GM19467 (cell line): ENCODE measurements around the gene SERINC5.
"Not testable (repeated sequence)": the region's sequence is repeated elsewhere in the genome, so short reads cannot be mapped to it uniquely, and the experiment has no call there.

Experiments
- ATAC-seq: cut with Tn5 transposase; IDR thresholded peaks from one replicate; pipeline ENCODE4 v1.9.1; 2021; ENCODE audit warnings: mild to moderate bottlenecking, moderate library complexity; ENCODE audit not compliant: unreplicated experiment

The SERINC5 gene

DNA sequence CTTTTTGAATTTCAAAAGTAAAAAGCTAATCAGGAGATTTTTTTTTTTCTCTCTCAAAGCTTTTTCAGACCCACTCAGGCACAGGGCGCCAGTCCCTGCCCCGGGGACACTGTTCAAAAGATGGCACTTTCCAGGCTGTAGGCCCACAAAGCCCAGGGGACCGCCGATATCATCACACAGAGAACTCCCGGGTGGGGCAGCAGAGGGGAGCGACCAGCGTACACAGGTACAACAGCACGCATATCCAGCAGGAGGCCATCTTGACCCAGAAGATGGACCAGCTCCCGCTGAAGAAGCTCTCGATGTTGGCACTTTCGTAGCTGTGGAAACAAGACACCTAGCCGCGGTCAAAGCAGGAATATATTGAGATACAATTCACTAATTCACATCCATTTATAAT, 112.4 kb downstream of the SERINC5 start:
- no peak for ATAC-seq

DNA sequence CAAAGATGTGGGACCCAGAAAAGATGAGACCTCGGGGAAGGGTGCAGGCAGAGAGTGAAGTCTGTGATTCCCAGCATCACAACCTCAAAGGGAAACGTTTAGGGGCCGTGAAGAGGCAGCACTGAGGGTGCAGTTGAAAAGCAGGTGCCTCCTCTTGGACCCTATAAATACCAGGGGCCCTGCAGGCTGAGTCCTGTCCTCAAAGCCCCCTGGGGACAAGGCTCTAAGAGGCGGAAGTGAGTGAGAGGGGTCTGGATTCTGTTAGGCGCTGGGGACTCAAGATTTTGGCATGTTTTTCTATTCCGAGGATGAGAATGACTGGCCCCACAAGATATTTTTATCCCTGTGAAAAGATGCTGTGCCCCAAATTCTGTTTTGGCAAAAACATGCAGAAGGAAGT, 112.9 kb downstream of the SERINC5 start:
- ATAC-seq, result no peak

DNA sequence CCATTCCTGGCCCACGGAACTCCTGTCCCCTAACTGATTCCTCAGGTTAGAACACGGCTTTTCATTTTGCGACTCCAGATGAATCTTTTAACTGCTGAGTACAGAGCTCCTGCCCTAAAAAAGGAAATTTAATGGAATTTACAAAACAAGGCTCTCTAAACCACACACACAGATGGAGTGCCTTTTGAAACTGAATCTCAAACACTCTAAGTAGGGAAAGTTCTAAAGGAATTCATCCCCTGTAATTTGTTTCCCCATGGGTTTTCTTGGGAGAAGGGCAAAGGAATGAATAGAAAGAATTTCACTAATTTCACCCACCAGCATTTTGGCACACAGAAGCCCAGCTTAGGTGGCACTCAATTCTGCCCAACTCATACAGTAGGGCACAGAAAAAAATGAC, 114.2 kb downstream of the SERINC5 start:
- ATAC-seq, result no peak

DNA sequence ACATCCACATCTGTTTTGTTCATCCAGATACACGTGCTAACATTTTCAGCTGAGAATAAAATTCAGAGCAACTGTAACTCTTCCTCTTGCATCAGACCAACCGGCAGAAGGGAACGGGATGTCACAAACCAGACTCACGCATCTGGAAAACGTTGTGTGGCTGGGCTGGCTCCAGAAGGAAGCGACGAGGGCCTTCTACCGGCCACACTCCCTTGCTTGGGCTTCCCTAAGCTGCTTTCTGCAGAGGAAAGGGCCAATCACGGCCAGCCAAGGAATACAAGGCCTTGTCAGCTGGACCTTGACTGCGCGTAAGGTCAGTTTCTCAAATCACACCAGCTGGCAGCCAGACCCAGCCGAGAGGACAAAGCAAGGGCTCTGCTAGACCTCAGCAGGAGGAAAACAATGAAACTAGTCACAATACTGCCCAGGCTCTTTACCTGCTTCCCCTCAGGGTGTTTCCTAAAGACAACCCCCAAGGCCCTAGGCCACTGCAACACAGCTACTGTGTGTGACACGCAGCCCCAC, 114.6 kb downstream of the SERINC5 start:
- no peak for ATAC-seq

DNA sequence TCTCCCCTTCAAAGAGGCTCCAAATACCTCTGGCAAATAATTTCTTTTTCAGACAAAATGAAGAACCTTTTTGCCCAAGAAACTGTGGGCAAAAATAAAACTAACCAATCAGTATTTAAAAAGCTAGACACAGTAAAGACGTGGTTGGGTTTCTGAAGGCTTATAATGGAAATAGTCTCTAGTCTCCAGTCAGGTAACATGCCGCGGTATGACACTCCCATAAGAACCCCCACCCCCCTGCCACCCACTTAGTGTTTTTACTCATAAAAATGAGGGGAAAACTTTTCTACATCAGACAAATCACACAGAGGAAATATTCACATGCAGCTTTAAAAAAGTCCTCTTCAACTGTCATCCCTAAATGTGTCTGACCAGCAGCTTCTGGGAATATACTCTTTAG, 115.4 kb downstream of the SERINC5 start:
- ATAC-seq, result no peak

DNA sequence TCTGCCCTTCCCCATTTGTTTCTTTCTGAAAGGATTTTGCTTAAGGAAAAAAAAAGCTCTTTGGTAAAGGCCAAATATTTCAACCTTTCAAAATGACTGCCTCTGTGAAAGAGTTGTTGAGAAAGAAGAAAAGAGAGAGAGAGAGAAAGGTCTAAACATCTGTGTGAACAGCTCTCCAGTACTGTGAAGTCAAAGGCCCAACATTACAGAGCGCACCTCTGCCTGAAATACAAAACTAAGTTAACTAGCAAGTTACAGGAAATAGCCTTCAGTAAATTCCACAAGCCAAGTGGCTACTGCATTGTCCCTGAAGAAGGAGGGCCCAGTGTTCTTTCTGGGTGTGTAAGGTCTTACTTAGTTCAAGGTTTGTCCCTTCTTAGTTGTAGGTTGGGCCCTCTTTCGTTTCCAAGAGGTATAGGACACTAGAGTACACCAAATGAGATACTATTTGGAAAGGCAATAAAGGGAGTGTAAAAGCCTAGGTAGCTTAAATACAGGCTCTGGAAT, 116.3 kb downstream of the SERINC5 start:
- no peak for ATAC-seq

DNA sequence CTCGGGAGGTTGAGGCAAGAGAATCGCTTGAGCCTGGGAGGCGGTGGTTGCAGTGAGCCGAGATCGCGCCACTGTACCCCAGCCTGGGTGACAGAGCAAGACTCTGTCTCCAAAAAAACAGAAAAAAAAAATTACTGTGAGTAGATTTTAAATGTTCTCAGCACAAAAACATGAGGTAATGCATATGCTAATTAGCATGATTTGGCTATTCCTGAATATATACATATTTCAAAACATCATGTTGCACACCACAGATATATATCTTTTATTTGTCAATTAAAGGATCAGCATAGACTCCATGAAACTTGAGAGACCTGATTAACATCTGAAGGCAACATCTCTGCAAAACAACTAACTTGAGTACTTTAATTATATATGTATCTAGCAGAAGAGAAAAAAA, 117.4 kb downstream of the SERINC5 start:
- ATAC-seq, result no peak

DNA sequence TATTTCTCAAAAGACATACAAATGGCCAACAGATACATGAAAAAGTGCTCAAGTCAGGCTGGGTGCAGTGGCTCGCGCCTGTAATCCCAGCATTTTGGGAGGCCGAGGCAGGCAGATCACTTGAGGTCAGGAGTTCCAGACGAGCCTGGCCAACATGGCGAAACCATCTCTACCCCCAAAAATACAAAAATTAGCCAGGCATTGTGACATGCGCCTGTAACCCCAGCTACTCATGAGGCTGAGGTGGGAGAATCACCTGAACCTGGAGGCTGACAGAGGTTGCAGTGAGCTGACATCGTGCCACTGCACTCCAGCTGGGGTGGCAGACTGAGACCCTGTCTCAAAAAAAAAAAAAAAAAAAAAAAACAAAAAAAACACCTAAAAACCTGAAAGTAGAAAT, 119.0 kb downstream of the SERINC5 start:
- not testable (repeated sequence) for ATAC-seq

DNA sequence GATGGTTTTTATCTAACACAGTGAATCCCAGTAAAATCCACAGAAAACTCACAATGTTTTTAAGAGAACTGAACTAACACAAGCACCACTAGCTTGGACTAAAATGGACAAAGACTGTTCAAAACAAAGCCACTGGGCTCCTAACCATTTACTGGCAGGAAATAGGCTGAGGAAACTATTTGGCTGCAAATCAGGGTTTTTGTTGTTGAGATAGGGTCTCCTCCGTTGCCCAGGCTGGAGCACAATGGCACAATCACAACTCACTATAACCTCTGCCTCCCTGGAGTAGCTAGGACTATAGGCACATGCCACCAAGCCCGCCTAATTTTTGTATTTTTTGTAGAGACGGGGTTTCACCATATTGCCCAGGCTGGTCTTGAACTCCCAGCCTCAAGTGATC, 121.0 kb downstream of the SERINC5 start:
- ATAC-seq, result no peak

DNA sequence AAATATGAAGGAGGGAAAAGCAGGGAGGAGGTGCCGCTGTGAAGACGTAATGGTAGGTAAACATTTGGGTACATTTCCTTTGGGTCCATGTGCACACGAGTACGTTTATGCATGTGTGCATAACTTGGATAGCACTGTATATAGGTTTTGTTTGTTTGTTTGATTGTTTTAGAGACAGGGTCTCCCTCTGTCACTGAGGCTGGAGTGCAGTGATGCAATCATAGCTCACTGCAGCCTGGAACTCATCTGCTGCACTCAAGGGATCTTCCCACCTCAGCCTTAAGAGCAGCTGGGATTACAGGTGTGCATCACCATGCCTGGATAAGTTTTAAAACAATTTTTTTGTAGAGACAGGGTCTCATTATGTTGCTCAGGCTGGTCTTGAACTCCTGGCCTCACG, 126.7 kb downstream of the SERINC5 start:
- no peak for ATAC-seq

DNA sequence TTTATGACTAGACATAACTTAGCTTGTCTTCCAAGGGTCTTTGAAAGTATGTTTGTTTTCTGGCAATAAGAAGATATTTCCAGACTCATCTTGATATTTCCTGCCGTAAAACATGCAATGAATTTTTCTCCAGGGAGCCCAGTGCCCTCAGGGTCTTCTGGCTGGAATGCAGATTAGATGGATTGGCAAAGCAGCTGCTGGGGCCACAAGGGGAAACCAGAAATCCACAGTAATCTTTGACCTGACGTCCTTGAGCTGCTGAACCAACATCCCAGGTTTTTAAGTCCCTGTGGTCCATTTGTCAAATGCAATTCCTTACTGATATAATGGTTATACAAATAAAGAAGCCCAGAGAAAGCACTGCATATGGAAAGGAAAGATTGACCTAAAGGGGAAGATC, 127.7 kb downstream of the SERINC5 start:
- no peak for ATAC-seq

DNA sequence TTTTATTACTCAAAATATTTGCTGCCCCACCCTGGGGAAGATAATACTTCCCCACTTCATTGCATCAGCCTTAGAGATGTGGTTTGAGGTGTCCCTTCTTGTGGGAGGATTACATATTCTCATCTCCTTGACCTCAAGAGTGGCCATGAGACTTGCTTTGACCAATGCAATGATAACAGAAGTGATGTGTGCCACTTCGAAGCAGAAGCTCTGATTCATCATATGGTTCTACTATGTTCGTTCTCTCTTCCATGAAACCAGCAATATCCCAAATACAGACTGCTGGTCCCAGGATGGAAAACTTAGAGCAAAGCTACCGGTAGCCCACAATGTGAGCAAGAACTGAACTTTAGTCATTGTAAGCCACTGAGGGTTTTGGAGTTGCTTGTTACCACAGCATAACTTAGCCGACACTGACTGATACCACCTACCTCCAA, 128.7 kb downstream of the SERINC5 start:
- ATAC-seq, result no peak

DNA sequence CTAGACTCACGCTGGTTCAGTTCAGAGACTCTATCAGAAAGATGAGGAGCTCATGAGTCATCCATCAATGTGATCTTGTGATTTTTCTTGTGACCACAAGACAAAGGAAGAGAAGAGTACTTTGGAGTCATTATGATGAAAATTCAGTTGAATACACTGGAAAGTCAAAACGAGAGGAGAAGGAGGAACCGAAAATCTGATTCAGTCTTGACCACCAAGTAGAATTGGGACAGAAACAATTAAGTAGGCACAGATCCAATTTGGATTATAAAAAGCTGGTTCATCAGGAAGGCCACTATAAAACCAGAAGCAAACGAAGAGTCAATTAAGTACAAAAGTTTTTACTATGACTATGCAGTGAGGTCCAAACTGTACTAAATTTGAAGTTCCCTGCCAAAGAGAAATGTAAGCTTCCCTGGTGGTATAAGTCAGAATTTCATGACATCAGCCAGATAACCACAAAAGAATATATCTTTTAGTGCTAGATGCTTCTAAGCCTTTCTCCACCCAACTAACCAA, 129.8 kb downstream of the SERINC5 start:
- ATAC-seq, result peak; percentile 52

DNA sequence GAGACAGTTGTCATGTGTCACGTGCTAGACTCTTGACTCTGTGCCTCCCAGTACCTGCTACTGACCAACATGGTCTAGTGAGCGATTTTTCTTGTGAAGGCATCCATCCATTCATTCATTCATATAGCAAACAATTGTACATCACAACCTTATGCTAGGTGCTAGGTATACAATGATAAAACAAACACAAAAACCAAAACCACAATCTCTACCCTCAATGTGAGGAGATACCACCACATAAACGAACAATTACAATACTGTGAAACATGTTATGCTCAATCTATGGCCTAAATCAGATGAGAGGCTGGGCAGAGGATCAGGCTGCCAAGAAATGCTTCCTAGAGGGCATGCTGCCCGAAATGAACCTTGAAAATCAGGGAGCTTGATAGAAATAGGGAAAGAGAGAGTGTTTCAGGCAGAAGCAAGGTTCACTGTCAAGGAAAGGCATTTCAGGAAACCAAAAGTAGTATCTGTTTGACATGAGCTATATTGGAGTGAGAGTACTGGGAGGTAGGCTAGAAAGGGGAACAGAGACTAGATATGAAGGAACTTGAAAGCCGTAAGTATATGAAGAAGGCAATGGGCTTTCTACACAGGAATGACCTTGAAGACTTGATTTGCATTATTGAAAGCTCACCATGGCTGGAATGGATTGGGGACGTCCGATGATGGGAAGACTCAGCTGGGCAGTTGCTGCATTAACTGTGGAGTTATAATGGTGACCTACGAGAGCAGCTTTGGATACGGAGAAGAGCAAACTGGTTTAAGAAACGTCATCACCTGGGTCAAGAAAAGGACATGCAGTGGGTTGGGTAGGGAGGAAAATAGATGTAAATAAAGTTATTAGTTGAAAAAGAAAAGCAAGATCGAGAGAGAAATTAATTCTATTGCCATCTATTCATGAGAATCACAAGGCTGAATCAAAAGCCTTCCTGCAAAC, 130.6 kb downstream of the SERINC5 start:
- ATAC-seq, result peak; percentile 59

DNA sequence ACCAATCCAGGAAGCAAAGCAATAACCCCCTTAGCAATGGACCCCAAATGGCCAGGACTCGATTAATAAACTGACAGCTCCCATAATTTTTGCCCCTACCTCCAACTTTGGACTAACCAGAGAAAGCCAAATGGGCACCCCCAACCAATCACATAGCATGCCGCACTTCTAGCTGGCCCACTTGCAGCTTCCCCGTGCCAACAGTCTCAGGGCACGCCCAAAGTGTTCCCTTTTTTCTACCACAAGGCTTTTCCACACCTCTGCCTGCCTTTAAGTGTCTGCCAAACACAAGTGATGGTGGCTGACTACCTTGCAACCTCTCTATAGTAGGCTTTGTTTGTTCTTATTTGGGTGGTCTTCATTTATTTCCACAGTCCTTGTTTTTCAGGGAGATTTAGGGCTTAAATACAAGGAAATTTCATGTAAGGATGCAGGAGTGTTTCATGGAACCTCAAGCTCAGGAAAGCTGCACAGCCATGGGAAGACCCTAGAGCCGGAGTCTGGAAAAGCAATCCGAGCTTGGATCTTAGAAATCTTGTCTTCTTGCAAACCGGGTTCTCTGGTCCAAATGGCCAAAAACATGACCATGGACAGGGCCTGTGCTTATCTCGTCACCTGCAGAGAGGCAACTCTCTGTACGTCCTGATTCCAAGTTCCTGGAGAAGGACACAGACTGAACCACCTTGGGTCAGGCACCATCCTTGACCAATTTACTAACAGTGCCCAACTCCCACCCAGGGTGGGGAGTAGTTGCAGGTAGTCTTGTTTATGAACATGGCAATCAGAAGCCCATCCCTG, 131.5 kb downstream of the SERINC5 start:
- no peak for ATAC-seq

DNA sequence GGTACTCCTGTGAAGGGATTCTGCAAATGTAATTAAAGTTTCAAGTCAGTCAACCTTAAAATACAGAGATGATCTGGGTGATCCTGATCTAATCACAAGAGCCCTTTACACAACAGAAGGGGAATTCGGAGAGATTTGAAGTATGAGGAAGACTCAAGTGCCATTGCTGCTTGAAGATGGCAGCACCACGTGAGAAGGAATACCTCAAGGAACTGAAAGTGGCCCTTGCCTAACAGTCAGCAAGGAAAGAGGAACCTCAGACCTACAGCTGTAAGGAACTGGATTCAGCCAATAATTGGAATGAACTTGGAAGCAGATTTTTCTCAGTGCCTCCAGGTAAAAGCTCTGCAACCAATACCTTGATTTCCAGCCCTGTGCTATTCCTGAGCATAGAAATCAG, 133.3 kb downstream of the SERINC5 start:
- ATAC-seq, result no peak

DNA sequence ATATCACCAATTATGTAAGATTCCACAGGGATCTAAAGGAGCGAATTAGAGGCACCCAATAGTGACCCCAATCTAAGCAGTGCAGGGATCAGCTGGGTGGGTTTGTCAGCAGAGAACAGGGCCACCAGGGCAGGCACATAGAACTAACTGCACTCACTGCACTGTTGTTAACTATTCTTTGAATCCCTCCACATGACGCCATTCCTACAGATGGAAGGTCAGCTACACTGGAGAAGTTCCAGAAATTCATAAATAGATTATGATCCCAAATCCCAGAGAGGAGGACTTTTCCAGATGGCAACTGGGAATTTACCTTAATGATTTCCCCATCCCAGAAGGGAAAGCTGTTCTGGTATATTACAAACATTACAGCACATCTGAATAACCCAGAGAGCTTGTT, 136.5 kb downstream of the SERINC5 start:
- ATAC-seq, result no peak

DNA sequence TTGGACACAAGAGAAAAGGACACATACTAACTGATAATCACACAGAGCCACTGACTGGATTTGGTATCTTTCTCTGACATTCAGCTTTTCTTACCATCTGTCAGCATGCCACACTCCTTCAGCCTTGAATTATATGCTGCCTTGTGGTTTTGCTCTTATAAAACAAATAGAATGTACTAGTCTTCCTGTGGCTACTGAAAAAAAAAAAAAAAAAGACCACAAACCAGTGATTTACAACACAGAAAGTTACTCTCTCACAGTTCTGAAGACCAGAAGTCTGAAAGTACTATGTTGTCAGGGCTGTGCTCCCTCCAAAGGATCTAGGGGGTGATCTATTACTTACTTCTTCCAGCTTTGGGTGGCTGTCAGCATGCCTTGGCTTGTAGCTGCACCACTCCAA, 138.4 kb downstream of the SERINC5 start:
- no peak for ATAC-seq

DNA sequence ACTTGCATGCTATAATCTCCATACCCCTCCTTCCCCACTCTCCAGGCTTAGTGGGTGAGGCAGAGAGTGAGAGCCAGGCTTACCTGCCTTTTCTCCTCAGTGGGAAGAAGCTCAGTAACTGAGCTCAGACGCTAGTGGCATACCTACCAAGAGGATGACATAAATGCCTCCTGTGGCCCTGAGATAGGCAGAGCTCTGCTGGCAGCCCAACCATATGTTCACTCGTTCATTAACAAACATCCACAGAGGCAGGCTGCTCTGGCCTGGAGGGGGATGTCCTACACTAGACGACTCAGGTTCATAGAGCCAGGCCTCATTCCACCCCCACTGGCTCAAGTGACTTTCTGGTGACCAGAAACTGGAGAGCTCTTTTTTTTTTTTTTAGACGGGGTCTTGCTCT, 139.4 kb downstream of the SERINC5 start:
- ATAC-seq, result no peak

DNA sequence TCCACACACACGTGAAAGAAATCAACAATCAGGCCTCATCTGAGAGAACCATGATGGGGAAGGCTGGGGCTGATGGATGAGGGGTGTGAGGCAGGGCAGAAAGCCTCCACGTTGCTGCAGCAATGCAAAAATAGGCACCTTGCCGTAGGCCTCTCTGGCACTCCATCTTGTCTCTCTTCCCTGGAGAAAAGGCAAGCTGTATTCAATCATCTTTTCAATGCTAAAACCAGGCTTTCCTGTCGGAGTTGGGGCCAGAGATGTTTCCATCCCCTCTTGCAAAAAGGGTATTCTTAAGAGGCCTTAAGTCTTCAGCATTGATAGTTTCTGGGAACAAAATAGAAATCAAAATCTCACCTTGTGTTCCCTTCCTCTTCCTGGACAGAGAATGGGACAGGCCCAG, 139.8 kb downstream of the SERINC5 start:
- no peak for ATAC-seq

DNA sequence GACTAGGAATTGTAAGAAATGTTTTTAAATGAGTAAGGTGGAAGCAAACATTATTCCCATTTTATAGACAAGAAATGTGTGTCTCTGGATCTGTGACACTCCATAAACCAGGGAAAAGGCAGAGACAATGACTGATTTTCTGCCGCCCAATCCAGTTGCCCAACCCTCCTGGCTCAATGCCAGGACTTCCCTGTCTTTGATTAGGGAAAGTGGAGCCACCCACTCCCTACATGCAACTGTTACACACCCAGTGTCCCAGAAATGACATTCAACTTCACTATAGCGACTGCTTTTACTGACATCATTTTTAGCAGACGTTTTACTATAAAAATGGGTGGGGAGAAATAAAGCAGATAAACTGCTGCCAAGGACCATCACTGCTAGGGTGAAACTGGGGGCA, 141.0 kb downstream of the SERINC5 start:
- ATAC-seq, result no peak
